Islet of Langerhans (tissue), 1 donor: ENCODE data around the gene GIT1.

Experiments used
- FAIRE-seq: peaks from one replicate; lab custom pipeline; 2011; peaks lifted over from hg19 to GRCh38; lab: Jason Lieb, UNC

GIT1 gene

DNA sequence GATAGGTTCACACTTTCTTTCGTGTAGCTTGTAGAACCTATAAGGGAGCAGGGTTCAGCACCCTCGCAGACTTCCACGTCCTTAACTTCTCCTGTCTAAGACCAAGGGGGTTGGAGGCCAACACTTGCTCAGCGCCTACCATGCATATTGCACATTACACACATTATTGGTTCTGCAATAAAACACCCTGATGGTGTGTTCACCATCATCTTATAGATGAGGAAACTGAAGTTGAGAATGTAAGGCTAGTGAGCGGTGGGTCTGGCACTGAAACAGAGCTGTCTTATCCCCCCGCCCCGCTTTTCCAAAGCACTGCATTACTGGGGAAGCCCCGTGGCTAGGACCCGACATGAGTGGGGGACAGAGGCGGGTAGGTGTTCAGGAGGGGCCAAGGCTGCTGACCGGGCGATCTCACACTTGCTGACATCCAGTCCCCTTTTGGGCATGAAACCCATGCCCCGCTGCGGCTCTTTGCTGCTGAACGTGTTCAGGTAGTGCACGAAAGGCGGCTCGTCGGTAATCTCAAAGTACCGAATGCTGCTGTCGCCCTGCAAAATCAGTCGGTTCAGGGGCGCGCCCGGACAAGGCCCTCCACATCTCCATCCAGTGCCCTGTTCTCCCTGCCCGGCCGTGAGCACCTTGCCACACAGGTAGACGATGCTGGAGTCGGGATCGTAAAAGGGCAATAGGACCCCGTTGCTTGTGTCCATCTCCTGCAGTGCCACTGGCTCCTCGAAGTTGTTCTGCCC, 27.0 kb upstream of the GIT1 start:
- no peak for FAIRE-seq

DNA sequence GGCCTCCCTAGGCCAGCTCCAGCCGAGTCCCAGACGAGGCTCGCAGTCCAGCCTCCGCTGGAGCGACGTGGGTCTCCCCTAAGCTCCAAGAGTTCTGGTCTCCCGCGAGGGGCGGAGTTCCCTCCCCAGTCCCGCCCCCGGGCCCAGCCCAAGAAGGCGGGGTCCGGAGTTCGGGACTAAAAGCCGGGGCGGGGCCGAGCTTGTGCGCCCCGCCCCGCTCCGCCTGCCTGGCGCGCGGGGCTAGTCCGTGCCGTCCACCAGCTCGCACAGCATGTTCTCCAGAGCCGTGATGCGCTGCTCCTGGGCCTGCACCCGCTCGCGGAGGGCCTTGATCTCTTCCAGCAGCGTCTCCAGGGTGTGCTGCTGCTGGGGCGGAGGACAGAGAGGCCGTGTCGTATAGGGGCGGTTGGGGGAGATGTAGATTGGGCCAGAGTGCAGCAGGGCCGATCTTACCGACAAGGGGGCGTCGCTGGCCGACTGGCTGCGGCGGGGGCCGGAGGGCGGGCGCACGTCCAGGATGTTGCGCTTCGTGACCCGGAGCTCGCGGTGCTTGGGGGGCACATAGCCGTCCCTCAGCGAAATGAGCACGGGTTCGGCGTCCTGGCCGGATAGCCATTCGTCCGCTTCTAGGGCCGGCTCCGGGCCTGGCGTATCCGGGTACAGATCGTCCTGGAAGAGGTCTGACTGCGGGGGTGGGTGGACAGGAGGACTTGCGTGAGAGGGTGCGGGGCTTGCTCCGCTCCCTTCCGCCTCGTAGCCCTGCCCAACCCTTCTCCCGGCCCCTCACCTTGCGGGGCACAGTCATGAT, 26.2 kb upstream of the GIT1 start:
- no peak for FAIRE-seq

DNA sequence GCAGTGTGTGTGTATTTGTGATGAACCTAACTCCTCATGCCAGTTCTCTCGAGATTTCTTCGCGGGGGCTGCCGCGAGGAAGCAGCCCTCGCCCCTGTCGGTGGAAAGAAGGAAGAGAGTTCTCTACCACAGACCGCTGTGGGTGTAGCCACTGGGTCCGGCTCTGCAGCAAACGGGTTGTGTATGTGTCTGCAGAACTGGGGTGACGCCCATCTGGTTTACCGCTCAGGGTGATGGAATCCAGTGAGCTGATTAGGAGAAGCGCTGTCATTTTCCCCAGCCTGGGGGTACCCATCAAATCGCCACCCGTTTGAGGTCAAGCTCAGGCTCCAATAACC, 25.6 kb upstream of the GIT1 start:
- FAIRE-seq, result no peak

- no peak for FAIRE-seq
Observed at GRCh38 chr17:29614349-29615047, 25.1 kb upstream of the GIT1 start.

DNA sequence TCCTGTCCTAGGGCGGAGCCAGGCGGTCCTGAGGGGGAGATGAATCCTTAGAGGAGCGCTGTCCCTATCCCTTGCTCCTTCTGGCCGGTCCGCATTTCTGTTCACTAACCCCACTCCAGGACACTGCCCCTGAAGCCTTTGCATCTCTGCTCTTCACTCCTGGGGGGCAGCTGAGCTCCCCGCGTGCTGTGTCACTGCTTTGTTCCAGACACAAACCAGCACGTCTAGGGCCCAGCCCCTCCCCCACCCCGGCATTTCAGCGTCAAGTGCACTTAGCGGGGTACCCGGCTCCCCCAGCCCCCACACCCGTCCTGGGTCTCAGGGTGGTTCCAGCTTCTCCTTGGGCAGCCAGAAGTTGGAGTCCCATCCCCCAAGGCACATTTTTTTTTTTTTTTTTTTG, 24.4 kb upstream of the GIT1 start:
- FAIRE-seq, result no peak

GRCh38 chr17:29613352-29613837, 23.9 kb upstream of the GIT1 start:
- FAIRE-seq, result no peak

GRCh38 chr17:29612404-29613280, 23.2 kb upstream of the GIT1 start:
- no peak for FAIRE-seq

DNA sequence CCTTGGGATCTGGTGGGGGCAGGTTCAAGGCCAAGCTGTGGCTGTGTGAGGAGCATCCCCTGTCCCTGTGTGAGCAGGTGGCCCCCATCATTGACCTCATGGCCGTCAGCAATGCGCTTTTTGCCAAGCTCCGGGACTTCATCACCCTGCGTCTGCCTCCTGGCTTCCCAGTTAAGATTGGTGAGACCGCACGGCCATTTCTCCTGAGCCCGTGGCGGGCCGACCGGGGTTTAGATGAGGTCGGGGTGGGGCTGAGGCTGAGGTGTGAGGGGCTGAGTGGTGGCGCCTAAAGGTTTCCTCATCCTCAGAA, 22.6 kb upstream of the GIT1 start:
- FAIRE-seq, result no peak

GRCh38 chr17:29611351-29612093, 22.1 kb upstream of the GIT1 start:
- FAIRE-seq, result no peak

DNA sequence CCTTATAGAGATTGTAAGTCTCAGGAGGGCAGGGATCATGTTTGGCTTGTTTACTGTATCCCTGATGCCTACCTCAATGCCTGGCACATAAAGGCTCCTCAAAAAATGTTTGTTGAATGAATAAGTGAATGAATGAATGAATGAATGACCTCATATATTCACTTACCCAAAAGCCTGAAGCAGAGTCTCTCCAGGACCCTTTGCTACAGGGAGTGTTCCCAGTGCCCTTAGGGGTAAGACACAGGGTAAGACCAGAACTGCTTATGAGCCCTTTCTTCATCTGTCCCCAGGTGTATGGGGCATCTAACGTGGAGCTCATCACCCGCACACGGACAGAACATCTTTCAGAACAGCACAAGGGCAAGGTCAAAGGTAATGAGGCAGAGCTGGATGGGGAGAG, 20.9 kb upstream of the GIT1 start:
- no peak for FAIRE-seq

GRCh38 chr17:29608986-29609385, 19.5 kb upstream of the GIT1 start:
- no peak for FAIRE-seq

DNA sequence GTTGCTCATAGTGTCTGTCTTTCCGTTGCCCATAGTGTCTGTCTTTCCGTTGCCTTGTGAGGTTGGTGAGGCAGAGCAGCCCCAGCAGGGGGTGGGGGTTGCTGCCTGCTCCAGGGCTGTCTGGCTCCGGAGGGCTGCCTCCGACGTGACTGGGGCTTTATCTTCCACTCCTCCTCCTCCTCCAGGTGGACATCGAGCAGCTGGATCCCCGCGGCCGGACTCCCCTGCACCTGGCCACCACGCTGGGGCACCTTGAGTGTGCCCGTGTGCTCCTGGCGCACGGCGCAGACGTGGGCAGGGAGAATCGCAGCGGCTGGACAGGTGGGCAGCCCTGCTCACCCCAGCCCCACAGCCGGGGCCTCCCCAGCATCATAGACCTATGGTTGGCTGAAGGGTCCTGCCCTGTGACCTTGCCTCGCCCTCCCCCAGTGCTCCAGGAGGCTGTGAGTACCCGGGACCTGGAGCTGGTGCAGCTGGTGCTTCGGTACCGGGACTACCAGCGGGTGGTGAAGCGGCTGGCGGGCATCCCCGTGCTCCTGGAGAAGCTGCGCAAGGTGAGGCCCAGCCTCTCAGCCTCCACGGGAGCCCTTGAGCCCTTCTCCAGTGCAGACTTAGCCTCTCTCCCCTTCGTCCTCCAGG, 18.2 kb upstream of the GIT1 start:
- no peak for FAIRE-seq

DNA sequence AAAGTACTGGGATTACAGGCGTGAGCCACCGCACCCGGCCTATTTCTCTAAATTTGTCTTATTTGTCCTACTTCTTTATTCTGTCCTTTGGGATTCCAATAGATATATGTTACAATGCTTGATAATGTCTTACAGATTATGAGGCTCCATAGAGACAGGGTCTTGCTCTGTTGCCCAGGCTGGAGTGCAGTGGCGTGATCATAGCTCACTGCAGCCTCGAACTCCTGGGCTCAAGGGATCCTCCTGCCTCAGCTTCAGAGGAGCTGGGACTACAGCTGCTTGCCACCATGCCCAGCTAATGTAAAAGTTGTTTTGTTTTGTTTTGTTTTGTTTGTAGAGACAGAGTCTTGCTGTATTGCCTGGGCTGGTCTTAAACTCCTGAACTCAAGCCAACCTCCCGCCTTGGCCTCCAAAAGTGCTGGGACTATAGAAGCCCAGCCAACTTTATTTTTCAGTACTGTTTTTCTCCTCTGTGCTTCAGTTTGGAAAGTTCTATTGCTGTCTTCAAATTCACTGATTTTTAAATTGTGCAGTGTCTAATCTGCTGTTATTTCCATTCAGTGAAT, 13.7 kb upstream of the GIT1 start:
- no peak for FAIRE-seq

DNA sequence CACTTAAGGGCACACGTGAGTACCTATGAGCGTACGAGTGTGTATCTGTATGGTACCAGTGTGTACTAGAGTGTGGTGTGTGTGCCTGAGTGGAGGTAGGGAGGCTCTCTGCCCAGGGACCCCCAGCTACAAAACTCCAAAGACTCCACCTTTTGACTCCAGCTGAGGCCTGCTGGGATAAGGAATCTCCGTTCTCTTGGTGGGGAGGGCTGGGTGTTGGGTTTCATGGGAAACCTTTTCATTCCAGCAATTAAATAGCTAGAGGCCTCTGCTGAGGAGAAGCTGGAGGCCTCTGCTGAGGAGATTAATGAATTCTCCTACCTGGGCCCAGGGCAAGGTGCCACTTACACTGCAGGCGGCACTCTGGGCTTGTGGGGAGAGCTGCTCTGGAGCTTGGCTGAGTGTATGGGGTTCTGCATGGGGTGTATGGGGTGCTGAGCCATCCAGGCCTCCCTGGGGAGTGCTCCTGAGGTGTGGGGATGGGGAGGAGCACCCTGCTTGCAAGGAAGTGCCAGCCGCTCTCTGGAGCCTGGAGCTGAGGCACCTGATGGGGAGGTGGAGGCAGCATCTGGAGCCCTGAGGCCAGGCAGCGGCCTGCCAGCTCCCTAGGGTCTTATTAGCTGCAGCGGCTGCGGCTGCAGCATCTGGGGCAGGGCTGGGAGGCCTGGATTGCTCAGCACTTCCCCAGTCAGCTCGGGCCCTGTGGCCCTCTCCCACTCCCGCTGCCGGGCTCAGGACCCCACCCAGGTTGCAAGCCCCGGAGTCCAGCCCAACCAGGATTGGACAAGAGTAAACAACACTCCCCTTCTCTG, 8.1 kb upstream of the GIT1 start:
- FAIRE-seq, result no peak

- FAIRE-seq, result no peak
Observed at GRCh38 chr17:29596811-29597210, 7.4 kb upstream of the GIT1 start.

GRCh38 chr17:29595943-29596774, 6.7 kb upstream of the GIT1 start:
- no peak for FAIRE-seq

DNA sequence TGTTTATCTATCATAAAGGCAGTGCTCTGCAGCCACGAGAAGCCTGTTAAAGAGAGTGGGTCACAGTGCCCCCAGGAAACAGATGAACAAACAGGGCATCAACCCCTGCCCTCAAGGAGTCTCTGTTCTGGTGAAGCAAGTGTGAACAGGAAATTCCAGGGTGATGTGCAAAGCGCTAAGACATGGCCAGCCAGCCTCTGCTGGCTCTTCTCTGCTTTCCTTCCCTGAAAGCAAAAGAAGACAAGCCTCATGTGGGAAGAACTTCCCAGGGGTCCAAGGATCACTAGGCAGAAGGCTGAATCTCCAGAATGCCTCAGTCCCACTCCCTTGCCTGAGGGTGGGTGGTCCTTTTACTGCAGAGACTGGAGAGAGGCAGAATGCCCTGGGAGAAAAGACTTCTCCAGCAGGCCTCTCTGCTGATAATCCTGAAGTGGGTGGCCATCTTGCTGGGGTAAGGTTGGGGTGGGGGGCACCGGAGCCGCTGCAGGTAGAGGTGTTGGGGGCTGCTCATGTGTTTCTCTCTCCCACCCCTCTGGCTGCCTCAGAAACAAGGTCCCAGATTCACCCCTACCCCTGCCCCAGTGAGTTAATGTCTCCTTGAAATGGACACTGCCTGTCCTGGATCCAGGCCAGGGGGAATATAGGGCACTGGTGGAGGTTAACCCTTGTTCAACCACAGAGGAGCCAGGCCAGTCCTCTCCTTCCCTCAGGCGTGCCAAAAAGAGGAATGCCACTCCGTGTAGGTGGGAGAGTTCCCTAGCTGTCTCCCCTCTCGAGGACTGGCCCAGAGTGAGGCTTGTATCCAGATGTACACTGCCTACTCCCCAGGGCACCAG, 5.9 kb upstream of the GIT1 start:
- no peak for FAIRE-seq

GRCh38 chr17:29594519-29595090, 5.2 kb upstream of the GIT1 start:
- no peak for FAIRE-seq
